ENCODE data around the gene HLA-C.
"Not testable (repeated sequence)": the region's sequence is repeated elsewhere in the genome, so short reads cannot be mapped to it uniquely, and the experiment has no call there.

The HLA-C gene

GRCh38 chr6:31247813-31248212, 24.1 kb downstream of the HLA-C start:
- Histone ChIP-seq H3K36me3 (ENCODE audit: insufficient read depth, low read length) (no peaks in the 10 kb centered on the region), H4K20me1 (ENCODE audit: insufficient read depth, low read length, poor library complexity, severe bottlenecking) (no peaks in the 10 kb centered on the region), H3K4me2 (ENCODE audit: low read depth, low read length, poor library complexity, severe bottlenecking) (no peak overlapping the region), H3K9me2 (replicated peaks; ENCODE audit: low read depth, low read length) (no peaks in the 10 kb centered on the region), H3K9me3 (ENCODE audit: insufficient read depth, low read depth, low read length) (peaks cover 8% of the 10 kb centered on the region), H3K79me2 (ENCODE audit: insufficient read depth, low read length) (no peaks in the 10 kb centered on the region), H2AFZ (ENCODE audit: low read length) (no peak overlapping the region), H3K4me1 (ENCODE audit: insufficient read depth, low read length, poor library complexity, severe bottlenecking) (peaks cover 15% of the 10 kb centered on the region), H3K27me3 (ENCODE audit: insufficient read depth, low read length, poor library complexity, severe bottlenecking) (no peaks in the 10 kb centered on the region), H3K4me3 (ENCODE audit: low read length, poor library complexity, severe bottlenecking) (no peak overlapping the region), H3K9ac (ENCODE audit: low read depth, low read length, poor library complexity, severe bottlenecking) (no peak overlapping the region), H3F3A (ENCODE audit: low read depth) (no peaks in the 10 kb centered on the region)
- no peak for TF ChIP-seq EZH2phosphoT487 (IDR thresholded peaks at IDR 0.05; ENCODE audit: borderline replicate concordance)

- H3K79me2 ChIP-seq (ENCODE audit: insufficient read depth, low read length) = no peaks in the 10 kb centered on the region
- no peaks in the 10 kb centered on the region for H3F3A ChIP-seq (ENCODE audit: low read depth)
- peaks cover 18% of the 10 kb centered on the region for H3K4me1 ChIP-seq (ENCODE audit: insufficient read depth, low read length, poor library complexity, severe bottlenecking)
- TF ChIP-seq EZH2phosphoT487 (IDR thresholded peaks at IDR 0.05; ENCODE audit: borderline replicate concordance) (no peak), CTCF (conservative IDR thresholded peaks at IDR 0.05; ENCODE audit: low read length) (no peak)
- H3K9me3 ChIP-seq (ENCODE audit: insufficient read depth, low read depth, low read length) = peaks cover 8% of the 10 kb centered on the region
- H3K4me2 ChIP-seq (ENCODE audit: low read depth, low read length, poor library complexity, severe bottlenecking) = no peak overlapping the region
- no peaks in the 10 kb centered on the region for H3K9me2 ChIP-seq (replicated peaks; ENCODE audit: low read depth, low read length)
- no peaks in the 10 kb centered on the region for H3K36me3 ChIP-seq (ENCODE audit: insufficient read depth, low read length)
- H3K9ac ChIP-seq (ENCODE audit: low read depth, low read length, poor library complexity, severe bottlenecking) = no peak overlapping the region
- no peak overlapping the region for H3K4me3 ChIP-seq (ENCODE audit: low read length, poor library complexity, severe bottlenecking)
- H3K27me3 ChIP-seq (ENCODE audit: insufficient read depth, low read length, poor library complexity, severe bottlenecking) = no peaks in the 10 kb centered on the region
- H2AFZ ChIP-seq (ENCODE audit: low read length) = no peak overlapping the region
- H4K20me1 ChIP-seq (ENCODE audit: insufficient read depth, low read length, poor library complexity, severe bottlenecking) = no peaks in the 10 kb centered on the region
These were observed 25.8 kb downstream of the HLA-C start for GRCh38 chr6:31246051-31246521.

GRCh38 chr6:31243508-31243907, 28.4 kb downstream of the HLA-C start:
- Histone ChIP-seq H2AFZ (ENCODE audit: low read length) (peak overlapping the region; percentile 68; the same call in 1 of the 2 replicates), H3K36me3 (ENCODE audit: insufficient read depth, low read length) (no peaks in the 10 kb centered on the region), H3K4me1 (ENCODE audit: insufficient read depth, low read length, poor library complexity, severe bottlenecking) (peaks cover 18% of the 10 kb centered on the region), H3K4me2 (ENCODE audit: low read depth, low read length, poor library complexity, severe bottlenecking) (peak overlapping the region; percentile 52), H3K9ac (ENCODE audit: low read depth, low read length, poor library complexity, severe bottlenecking) (peak overlapping the region; percentile 22), H3F3A (ENCODE audit: low read depth) (no peaks in the 10 kb centered on the region), H3K9me3 (ENCODE audit: insufficient read depth, low read depth, low read length) (peaks cover 8% of the 10 kb centered on the region), H3K4me3 (ENCODE audit: low read length, poor library complexity, severe bottlenecking) (peak overlapping the region; percentile 24), H4K20me1 (ENCODE audit: insufficient read depth, low read length, poor library complexity, severe bottlenecking) (no peaks in the 10 kb centered on the region), H3K9me2 (replicated peaks; ENCODE audit: low read depth, low read length) (no peaks in the 10 kb centered on the region), H3K27me3 (ENCODE audit: insufficient read depth, low read length, poor library complexity, severe bottlenecking) (no peaks in the 10 kb centered on the region), H3K79me2 (ENCODE audit: insufficient read depth, low read length) (no peaks in the 10 kb centered on the region)
- no peak for TF ChIP-seq CTCF (conservative IDR thresholded peaks at IDR 0.05; ENCODE audit: low read length)
- no peak for TF ChIP-seq EZH2phosphoT487 (IDR thresholded peaks at IDR 0.05; ENCODE audit: borderline replicate concordance)

GRCh38 chr6:31239854-31240253, 32.0 kb downstream of the HLA-C start:
- Histone ChIP-seq H4K20me1 (ENCODE audit: insufficient read depth, low read length, poor library complexity, severe bottlenecking) (no peaks in the 10 kb centered on the region), H3K9me3 (ENCODE audit: insufficient read depth, low read depth, low read length) (no peaks in the 10 kb centered on the region), H3K9me2 (replicated peaks; ENCODE audit: low read depth, low read length) (no peaks in the 10 kb centered on the region), H3K36me3 (ENCODE audit: insufficient read depth, low read length) (no peaks in the 10 kb centered on the region), H3K4me1 (ENCODE audit: insufficient read depth, low read length, poor library complexity, severe bottlenecking) (peaks cover 10% of the 10 kb centered on the region), H3K27me3 (ENCODE audit: insufficient read depth, low read length, poor library complexity, severe bottlenecking) (no peaks in the 10 kb centered on the region), H2AFZ (ENCODE audit: low read length) (no peak overlapping the region), H3K79me2 (ENCODE audit: insufficient read depth, low read length) (no peaks in the 10 kb centered on the region), H3K4me2 (ENCODE audit: low read depth, low read length, poor library complexity, severe bottlenecking) (no peak overlapping the region), H3F3A (ENCODE audit: low read depth) (no peaks in the 10 kb centered on the region), H3K9ac (ENCODE audit: low read depth, low read length, poor library complexity, severe bottlenecking) (no peak overlapping the region), H3K4me3 (ENCODE audit: low read length, poor library complexity, severe bottlenecking) (no peak overlapping the region)
- TF ChIP-seq EZH2phosphoT487 (IDR thresholded peaks at IDR 0.05; ENCODE audit: borderline replicate concordance) (no peak), CTCF (conservative IDR thresholded peaks at IDR 0.05; ENCODE audit: low read length) (no peak)

GRCh38 chr6:31234101-31234500, 37.8 kb downstream of the HLA-C start:
- not testable (repeated sequence) for H3K4me3 ChIP-seq (ENCODE audit: low read length, poor library complexity, severe bottlenecking); H3K9me2 ChIP-seq (replicated peaks; ENCODE audit: low read depth, low read length); H3K79me2 ChIP-seq (ENCODE audit: insufficient read depth, low read length); H3K9ac ChIP-seq (ENCODE audit: low read depth, low read length, poor library complexity, severe bottlenecking); H3K4me1 ChIP-seq (ENCODE audit: insufficient read depth, low read length, poor library complexity, severe bottlenecking); H3K9me3 ChIP-seq (ENCODE audit: insufficient read depth, low read depth, low read length); H3F3A ChIP-seq (ENCODE audit: low read depth); H3K27me3 ChIP-seq (ENCODE audit: insufficient read depth, low read length, poor library complexity, severe bottlenecking); H4K20me1 ChIP-seq (ENCODE audit: insufficient read depth, low read length, poor library complexity, severe bottlenecking); H3K36me3 ChIP-seq (ENCODE audit: insufficient read depth, low read length)
- H2AFZ ChIP-seq (ENCODE audit: low read length) = peak overlapping the region; percentile 15
- peak overlapping the region; percentile 13 for H3K4me2 ChIP-seq (ENCODE audit: low read depth, low read length, poor library complexity, severe bottlenecking)

All from Loucy (cell line).